GM18907 (cell line): ENCODE results near the gene ASAP2.

ENCODE experiments used
- ATAC-seq: cut with Tn5 transposase; IDR thresholded peaks from one replicate; pipeline ENCODE4 v1.9.1; 2021; ENCODE audit warnings: mild to moderate bottlenecking, moderate library complexity; ENCODE audit not compliant: unreplicated experiment

The ASAP2 gene

GRCh38 chr2:9291331-9291730, 84.7 kb downstream of the ASAP2 start:
- ATAC-seq: no peak

GRCh38 chr2:9291866-9292265, 85.3 kb downstream of the ASAP2 start:
- no peak for ATAC-seq

GRCh38 chr2:9292426-9292825, 85.8 kb downstream of the ASAP2 start:
- ATAC-seq: no peak

- ATAC-seq: no peak
These were observed 88.2 kb downstream of the ASAP2 start for GRCh38 chr2:9294764-9295163.

- ATAC-seq: no peak
These were observed 89.9 kb downstream of the ASAP2 start for GRCh38 chr2:9296559-9296958.

- no peak for ATAC-seq
These were observed 90.5 kb downstream of the ASAP2 start for GRCh38 chr2:9297156-9297555.

GRCh38 chr2:9297807-9298206, 91.2 kb downstream of the ASAP2 start:
- ATAC-seq: no peak

- no peak for ATAC-seq
These were observed 92.0 kb downstream of the ASAP2 start for GRCh38 chr2:9298583-9298982.

GRCh38 chr2:9299161-9300100, 92.8 kb downstream of the ASAP2 start:
- ATAC-seq: no peak

- no peak for ATAC-seq
These were observed 93.6 kb downstream of the ASAP2 start for GRCh38 chr2:9300214-9300613.

- ATAC-seq: no peak
These were observed 94.3 kb downstream of the ASAP2 start for GRCh38 chr2:9300829-9301453.

GRCh38 chr2:9302755-9303154, 96.1 kb downstream of the ASAP2 start:
- ATAC-seq: no peak

GRCh38 chr2:9303528-9304225, 97.1 kb downstream of the ASAP2 start:
- ATAC-seq: no peak

- no peak for ATAC-seq
These were observed 100.3 kb downstream of the ASAP2 start for GRCh38 chr2:9306911-9307310.

- no peak for ATAC-seq
These were observed 100.9 kb downstream of the ASAP2 start for GRCh38 chr2:9307535-9307934.

GRCh38 chr2:9308186-9308955, 101.8 kb downstream of the ASAP2 start:
- no peak for ATAC-seq

GRCh38 chr2:9309147-9309546, 102.5 kb downstream of the ASAP2 start:
- no peak for ATAC-seq

GRCh38 chr2:9310377-9310776, 103.8 kb downstream of the ASAP2 start:
- no peak for ATAC-seq

- ATAC-seq: no peak
These were observed 104.2 kb downstream of the ASAP2 start for GRCh38 chr2:9310798-9311197.

GRCh38 chr2:9311488-9311887, 104.9 kb downstream of the ASAP2 start:
- no peak for ATAC-seq

GRCh38 chr2:9312591-9312990, 106.0 kb downstream of the ASAP2 start:
- no peak for ATAC-seq
